GM18870 (cell line): ENCODE measurements around the gene C2CD2L.
"Not testable (repeated sequence)": the region's sequence is repeated elsewhere in the genome, so short reads cannot be mapped to it uniquely, and the experiment has no call there.

ENCODE experiments used
- ATAC-seq: cut with Tn5 transposase; IDR thresholded peaks from one replicate; pipeline ENCODE4 v1.9.1; 2021; ENCODE audit warnings: moderate library complexity; ENCODE audit not compliant: unreplicated experiment

Gene C2CD2L

GRCh38 chr11:119106564-119107537 lies at the start of gene C2CD2L:
C2CD2L (plus strand) TSS chr11:119107344; CDS start chr11:119107742, 398 bp downstream.
- ATAC-seq = no peak

DNA sequence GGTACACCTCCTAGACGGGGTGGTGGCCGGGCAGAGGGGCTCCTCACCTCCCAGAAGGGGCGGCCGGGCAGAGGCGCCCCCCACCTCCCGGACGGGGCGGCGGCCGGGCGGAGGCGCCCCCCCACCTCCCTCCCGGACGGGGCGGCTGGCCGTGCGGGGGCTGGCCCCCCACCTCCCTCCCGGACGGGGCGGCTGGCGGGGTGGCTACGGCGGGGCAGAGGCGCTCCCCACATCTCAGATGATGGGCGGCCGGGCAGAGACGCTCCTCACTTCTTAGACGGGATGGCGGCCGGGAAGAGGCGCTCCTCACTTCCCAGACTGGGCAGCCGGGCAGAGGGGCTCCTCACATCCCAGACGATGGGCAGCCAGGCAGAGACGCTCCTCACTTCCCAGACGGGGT lies 48.0 kb upstream of the C2CD2L start:
- not testable (repeated sequence) for ATAC-seq

DNA sequence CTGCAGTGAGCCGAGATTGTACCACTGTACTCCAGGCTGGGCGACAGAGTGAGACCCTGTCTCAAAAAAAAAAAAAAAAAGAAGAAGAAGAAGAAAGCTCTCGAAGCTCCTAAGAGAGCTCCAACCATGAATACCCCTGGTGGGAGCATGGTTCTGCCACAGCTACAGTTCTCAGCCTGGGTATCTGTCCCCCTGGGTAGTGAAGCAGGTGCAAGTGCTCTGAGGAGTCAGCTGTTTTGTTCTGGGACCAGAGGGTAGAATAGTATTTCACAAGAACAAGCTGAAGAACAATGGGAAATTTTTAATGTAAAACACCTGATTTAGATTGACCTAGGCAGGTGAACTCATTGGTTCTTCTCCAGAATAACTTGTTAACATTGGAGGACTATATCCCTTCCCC lies 45.9 kb upstream of the C2CD2L start:
- no peak for ATAC-seq

- ATAC-seq = no peak
These were observed 44.4 kb upstream of the C2CD2L start for GRCh38 chr11:119062779-119063178.

GRCh38 chr11:119065369-119065768 lies 41.8 kb upstream of the C2CD2L start:
- no peak for ATAC-seq

DNA sequence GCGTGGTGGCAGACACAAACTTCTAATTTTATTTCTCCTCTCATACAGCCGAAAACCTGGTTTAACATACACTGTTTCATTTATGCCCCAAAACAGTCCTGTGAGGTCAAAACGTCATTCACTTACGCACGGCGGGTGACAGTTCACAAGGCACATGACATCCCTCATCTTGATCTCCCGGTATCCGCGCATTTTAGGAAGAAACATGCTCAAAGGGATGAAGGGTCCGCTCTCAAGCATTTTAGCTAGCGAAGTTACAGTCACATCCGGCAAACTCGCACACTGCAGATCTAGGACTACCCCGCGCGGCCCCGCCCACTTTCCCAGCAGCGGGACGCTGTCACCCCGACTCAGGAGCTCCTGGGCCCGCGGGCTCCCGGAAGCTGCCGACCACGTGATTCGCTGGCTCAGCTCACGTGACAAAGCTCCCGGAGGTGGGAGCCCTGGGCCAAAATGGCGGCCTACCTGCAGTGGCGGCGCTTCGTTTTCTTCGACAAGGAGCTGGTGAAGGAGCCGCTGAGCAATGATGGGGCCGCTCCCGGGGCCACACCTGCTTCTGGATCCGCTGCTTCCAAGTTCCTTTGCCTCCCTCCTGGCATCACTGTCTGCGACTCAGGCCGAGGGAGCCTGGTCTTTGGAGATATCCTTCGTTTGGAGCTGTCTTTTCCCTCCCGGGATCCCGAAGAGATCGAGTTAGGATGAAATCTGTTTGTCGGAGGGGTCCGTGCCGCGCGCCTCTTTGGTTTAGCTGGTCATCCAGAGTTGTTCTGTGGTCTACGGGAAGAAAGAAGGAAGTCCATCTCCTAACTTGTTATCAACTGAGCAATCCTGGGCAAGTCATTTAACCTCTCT lies 39.5 kb upstream of the C2CD2L start, which contains the start of gene VPS11:
VPS11 (plus strand) TSS at position 448 of the 852 bp plus-strand sequence; CDS start at position 454, 6 bp downstream.
- ATAC-seq = peak; percentile 87

DNA sequence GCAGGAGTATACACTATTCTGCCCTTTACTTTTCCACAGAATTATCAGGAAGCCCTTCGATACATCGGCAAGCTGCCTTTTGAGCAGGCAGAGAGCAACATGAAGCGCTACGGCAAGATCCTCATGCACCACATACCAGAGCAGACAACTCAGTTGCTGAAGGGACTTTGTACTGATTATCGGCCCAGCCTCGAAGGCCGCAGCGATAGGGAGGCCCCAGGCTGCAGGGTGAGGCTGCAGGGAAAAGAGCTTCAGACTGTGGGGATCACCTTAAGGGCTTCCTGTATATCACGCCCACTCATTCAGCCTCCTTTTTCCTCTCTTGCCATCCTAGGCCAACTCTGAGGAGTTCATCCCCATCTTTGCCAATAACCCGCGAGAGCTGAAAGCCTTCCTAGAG lies 29.3 kb upstream of the C2CD2L start:
- ATAC-seq = no peak

- no peak for ATAC-seq
These were observed 28.3 kb upstream of the C2CD2L start for GRCh38 chr11:119078675-119079420.

- ATAC-seq = no peak
These were observed 25.4 kb upstream of the C2CD2L start for GRCh38 chr11:119081682-119082260.

DNA sequence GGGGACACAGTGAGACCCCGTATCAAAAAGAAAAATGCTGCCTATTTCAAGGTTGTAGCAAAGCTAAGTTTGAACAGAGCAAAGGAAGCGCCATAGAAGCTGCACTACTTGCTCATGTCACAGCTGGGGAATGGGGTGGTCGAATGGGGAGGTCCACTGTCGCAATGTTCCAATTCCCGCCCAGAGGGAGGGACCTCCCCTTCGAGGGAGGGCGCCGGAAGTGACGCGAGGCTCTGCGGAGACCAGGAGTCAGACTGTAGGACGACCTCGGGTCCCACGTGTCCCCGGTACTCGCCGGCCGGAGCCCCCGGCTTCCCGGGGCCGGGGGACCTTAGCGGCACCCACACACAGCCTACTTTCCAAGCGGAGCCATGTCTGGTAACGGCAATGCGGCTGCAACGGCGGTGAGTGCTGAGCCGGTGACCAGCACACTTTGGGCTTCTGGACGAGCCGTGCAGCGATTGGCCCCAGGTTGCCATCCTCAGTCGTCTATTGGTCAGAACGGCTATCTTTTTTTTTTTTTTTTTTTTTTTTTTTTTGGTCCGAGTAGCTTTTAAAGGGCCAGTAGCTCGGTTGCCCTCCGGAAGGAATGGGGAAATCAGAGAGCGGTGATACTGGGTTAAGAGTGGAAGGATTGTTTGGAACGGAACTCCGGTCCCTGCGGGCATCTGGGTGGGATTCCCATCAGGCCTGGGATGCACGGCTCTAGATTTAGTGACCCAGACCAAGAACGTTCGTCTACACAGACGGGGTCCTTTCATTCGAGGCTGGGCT lies 22.3 kb upstream of the C2CD2L start, which contains the start of gene HMBS:
HMBS (plus strand) TSS at position 219 of the 774 bp plus-strand sequence; CDS start at position 372, 153 bp downstream.
- ATAC-seq = peak; percentile 76

GRCh38 chr11:119085437-119085847 lies 21.7 kb upstream of the C2CD2L start:
- ATAC-seq = peak; percentile 10

DNA sequence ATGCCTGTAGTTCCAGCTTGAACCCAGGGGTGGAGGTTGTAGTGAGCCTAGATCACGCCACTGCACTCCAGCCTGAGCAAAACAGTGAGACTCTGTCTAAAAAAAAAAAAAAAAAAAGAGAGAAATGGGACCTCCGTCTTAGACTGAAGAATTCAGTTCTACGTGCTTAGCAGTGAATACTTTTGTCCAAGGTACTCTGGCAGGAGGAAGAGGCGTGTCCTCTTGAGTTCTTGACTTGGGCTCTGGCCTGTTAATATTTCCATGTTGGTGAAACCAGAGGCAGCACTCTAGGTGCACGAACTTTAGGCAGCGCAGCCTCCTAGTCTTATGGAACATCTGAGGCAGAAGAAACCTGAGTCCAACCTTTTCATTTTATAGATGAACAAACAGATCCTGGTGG lies 20.0 kb upstream of the C2CD2L start:
- no peak for ATAC-seq

- no peak for ATAC-seq
These were observed 19.4 kb upstream of the C2CD2L start for GRCh38 chr11:119087747-119088241.

GRCh38 chr11:119088406-119088805 lies 18.7 kb upstream of the C2CD2L start:
- ATAC-seq = no peak

GRCh38 chr11:119089319-119089718 lies 17.8 kb upstream of the C2CD2L start:
- no peak for ATAC-seq

- ATAC-seq = no peak
These were observed 16.0 kb upstream of the C2CD2L start for GRCh38 chr11:119091178-119091577.

DNA sequence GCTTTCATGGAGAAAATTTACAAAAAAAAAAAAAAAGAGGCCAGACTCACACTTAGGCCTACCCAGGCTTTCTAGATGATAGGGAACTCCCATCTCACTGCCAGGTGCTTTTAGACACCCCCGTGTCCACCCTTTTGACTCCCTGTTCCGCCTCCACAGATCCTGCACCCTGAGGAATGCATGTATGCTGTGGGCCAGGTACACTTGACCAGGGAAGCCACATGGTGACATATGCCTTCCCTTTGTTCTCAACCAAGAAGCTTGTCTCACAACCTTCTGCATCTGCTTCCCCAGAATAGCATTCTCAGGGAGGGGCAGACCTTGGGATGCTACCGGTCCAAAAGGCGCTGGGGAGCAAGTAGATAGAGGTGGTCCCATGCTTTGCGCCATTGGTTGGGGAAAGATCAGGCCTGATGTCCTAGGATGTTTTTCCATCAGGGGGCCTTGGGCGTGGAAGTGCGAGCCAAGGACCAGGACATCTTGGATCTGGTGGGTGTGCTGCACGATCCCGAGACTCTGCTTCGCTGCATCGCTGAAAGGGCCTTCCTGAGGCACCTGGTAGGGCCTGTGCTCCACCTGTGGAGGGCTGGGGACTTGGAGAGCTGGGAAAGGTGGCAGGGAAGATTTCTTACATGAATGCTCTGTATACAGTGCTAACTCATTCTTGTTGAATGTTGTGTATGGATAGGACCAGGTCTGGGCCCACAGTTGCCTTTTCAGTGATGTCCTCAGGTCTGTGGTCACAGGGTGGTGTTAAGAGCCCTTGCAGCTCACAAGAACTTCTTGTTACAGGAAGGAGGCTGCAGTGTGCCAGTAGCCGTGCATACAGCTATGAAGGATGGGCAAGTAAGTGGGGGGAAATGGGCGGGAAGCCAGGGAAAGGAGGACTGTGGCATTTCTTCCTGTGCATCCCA lies 14.9 kb upstream of the C2CD2L start:
- ATAC-seq = no peak
